HG03108 (cell line): ENCODE measurements around the gene ENTPD5.
A peak's percentile ranks its signal among the peaks of the same experiment; 100 is the strongest.

Experiments
- ATAC-seq: cut with Tn5 transposase; IDR thresholded peaks from one replicate; pipeline ENCODE4 v1.9.1; 2021; ENCODE audit warnings: moderate library complexity; ENCODE audit not compliant: unreplicated experiment

The ENTPD5 gene, protein sequence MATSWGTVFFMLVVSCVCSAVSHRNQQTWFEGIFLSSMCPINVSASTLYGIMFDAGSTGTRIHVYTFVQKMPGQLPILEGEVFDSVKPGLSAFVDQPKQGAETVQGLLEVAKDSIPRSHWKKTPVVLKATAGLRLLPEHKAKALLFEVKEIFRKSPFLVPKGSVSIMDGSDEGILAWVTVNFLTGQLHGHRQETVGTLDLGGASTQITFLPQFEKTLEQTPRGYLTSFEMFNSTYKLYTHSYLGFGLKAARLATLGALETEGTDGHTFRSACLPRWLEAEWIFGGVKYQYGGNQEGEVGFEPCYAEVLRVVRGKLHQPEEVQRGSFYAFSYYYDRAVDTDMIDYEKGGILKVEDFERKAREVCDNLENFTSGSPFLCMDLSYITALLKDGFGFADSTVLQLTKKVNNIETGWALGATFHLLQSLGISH

DNA sequence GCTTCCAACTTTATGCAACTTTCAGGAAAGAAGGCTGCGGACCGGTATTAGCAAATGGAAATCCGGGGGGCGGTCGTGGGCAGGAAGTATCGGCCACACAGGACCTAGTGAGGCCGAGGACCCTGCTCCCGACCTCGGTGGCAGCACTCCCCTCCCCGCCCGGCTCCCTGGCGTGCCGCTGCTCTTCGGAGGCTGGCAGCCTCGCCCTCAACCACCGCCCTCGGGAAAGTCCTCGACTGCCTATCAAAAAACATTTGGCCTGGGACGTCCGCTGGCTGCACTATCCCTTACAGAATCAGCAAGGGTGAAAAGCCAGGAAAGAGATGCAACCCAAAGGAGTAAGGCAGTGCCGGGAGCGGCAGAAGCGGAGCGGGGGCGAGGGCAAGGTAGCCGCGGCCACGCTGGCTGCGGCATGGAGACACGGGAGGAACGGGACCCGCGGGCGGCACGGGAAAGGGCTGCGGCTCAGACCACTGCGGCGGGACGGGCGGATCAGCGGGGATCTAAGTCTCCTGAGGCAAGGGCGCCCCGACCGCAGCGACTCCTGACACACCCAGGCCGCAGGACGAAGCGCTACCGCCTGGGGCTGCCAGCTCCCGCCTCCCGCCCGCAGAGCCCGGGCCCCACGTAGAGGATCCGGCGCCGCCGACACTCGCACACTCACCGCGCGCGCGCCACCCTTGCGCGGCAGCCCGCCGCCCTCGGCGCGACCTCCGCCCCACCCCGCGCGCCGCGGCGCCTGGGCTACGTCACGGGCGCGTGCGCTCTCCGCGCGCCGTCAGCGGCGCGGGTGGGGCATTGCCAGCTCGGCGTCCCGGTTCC lies at the start of gene ENTPD5, which contains the start of gene BBOF1:
ENTPD5 (minus strand) TSS at position 703 of the 822 bp plus-strand sequence. CDS start 31,186 bp downstream, outside the sequence.
BBOF1 (plus strand) TSS at position 764 of the 822 bp plus-strand sequence. CDS start 130 bp downstream, outside the sequence.
- ATAC-seq, result peak; percentile 84

DNA sequence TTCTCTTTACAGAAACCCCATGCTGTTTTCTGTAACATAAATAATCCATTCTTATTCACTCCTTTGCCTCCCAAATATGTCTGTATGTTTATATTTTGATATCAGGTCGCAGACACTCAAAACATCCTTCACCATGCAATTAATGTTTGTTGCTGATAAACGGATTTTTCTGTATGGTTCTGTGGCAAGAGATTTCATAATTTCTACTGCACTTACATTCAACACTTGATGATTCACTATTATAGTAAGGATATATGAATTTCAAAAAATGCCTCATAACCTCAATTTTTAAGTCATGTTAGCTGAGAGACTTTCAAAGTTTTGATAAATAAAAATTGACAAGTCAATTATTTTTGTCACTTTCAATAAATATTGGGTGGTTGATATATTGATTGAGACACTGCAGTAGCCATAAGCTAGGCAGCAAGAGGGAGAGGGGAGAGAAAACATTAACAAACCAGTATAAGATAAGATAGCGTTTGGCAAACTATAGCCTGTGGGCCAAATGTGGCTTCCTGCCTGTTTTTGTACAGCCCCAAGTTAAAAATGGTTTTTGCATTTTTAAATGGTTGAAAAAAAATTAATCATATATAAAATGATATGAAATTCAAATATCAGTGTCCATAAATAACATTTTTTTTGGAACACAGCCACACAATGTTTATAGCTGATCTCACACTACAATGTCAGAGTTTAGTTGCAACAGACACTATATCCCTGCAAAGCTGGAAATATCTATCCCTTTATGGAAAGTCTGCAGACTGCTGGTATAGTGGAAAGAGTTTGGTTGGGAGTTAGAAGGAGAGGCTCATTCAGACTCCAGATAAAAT lies 46.9 kb upstream of the ENTPD5 start:
- ATAC-seq, result no peak

DNA sequence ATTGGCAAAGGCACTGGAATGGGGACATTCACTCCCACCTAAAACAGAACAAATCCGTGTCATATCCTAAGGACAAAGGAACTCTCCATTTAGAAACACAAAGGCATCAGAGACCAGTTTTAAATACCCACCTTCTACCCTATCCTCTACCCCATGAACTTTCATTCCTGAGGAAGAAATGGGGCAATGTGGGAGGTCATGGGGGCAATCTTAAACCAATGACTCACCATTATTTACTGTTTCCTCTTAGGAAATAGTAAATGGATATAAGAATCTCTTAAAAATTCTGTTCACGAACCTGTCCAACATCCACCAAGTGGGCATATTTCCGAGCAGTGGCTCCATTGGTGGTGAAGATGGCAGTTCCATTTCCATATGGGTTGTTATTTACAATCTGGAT lies 45.8 kb upstream of the ENTPD5 start:
- ATAC-seq, result no peak

DNA sequence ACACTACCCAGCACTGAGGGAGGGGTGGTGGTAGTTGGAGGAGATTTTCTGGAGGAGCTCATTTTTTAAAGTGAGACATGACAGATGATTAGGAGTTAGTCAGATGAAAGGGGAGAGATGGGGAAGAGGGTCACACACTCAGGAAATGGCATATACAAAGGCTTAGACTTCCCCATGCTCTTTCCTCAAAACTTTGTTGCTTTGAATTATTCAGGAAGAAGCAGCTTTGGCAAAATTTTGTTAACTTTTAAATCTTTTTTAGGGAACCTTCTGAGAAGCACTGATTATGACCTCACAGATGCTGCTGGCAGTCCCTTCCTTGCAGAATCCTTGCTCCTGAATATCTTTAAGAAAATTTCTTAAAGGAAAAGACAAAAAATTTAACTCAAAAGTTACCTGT lies 45.3 kb upstream of the ENTPD5 start:
- no peak for ATAC-seq

DNA sequence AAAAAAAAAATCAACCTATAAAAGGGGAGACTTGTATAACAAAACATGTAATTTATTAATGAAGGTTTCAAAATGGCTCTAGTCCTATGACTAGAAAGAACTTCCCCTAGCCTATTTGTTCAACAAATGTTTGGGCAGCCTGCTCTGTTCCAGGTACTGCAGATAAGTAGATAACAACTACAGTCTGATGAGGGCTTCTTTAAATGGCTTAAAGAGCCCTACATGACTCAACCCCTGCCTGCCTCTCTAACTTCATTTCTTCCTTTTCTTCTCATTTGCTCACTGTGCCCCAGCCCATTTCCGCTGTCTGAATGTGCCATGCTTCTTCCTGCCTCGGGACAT lies 43.7 kb upstream of the ENTPD5 start:
- ATAC-seq, result no peak

DNA sequence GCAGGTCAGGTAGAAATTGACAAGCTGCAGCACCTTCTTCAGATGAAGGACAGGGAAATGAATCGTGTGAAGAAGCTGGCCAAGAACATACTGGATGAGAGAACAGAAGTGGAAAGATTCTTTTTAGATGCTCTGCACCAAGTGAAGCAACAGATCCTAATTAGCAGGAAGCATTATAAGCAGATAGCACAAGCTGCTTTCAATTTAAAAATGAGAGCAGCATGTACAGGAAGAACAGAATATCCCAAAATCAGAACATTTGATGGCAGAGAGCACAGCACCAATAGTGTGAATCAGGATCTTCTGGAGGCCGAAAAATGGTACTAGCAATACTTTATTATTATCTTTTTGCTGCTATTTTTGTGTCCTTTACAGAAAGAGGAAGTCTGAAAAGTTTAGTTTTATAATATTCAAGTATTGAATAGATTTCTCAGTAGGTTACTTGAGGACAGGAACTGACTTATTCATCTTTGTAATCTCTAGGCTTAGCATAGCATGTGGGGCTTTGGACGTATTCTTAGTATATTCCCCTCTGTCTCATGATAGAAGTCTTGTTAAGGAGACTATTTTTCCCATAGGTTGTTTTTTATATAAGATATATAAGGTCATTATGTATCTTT lies 30.9 kb upstream of the ENTPD5 start:
- no peak for ATAC-seq

DNA sequence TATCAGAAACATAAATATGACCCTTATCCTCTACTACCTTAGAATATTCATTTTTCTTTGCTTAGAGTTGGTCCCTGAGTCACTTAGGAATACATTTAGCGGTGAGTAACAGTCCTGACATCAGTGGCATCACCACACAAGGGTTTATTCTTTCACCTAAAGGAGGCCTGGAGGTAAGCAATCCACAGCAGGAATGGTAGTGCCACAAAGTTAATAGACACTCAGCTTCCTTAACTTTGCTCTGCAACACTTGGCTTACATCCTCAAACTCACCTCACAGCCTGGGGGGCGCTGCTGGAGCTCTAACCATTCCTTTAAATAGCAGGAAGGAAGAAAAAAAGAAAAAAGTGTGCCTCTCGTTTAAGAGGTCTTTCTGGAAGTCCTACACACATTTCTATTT lies 29.2 kb upstream of the ENTPD5 start:
- no peak for ATAC-seq

DNA sequence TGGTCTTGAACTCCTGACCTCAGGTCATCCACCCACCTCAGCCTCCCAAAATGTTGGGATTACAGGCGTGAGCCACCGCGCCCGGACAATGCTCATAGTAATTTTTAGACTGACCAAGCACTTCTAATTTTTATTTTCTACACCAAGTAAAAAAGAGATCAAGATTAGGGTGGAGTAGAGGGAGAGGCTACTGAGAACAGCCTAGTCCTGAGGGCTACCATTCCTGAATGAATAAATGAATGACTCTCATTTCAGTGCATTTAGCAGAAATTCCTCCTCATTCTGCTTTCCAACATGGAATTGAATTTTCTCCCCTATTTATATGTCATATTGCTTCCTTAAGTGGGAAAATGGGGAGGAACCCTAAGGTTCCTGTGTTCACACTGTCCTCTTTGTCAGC lies 26.4 kb upstream of the ENTPD5 start:
- ATAC-seq, result no peak

DNA sequence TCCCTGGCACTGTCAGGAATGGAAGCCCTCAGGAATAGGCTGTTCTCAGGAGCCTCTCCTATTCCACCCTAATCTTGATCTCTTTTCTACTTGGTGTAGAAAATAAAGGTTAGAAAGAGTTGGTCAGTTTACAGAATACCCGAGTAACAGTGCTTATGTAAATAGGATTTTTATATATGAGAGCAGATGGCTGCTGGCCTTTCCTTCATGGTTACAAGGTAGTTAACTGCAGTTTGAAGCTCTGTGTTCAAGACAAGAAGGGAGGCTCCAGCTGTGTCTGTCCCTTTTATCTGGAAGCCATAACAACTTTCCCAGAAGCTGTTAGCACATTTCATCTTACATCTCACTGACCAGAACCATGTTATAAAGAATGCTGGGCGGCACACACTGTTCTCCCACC lies 23.2 kb upstream of the ENTPD5 start:
- ATAC-seq, result no peak

DNA sequence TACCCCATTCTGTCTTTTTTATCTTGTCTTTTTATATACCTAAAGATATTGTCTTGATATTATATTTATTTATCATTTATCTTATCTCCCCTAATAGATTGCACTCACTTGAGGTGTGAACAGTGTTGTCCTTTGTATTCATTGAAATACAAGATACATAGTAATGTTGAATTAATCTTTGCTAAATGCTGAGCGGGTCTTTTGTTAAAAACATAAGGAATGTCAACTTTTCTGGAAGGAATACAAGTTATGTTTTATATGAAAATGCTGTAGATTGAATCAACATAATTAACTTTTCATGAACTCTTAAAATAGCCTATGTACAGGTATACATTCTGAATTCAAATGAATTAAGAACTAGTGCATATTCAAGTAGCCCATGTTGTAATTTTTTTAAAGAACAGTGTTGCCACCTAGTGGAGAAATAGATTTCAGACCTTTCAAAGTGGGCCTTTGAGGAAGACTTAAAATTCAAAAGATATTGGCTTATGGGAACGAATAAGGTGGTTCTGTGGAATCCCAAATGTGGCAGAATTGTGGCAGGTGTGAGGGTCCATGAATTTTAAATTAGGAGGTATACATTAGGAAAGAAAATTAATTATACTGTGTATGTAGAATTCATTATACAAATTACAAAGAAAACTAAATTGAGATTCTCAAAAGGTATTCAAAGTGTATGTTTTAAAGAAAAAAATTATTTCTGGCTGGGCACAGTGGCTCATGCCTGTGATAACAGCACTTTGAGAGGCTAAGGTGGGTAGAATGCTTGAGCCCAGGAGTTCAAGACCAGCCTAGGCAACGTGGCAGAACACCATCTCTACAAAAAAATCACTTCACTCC lies 19.2 kb upstream of the ENTPD5 start:
- ATAC-seq, result no peak

DNA sequence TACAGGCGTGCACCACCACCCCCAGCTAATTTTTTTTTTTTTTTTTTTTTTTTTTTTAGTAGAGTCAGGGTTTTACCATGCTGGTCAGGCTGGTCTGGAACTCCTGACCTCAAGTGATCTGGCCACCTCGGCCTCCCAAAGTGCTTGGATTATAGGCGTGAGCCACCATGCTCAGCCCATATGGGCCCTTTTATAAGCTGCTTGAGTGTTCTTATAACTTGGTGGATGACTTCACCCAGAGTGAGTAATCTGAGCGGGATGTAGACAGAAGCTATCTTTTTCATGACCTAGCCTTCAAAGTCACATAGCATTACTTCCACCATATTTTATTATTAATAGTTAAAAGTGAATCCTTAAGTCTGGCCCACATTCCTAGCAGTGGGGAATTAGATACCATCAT lies 16.5 kb upstream of the ENTPD5 start:
- no peak for ATAC-seq

DNA sequence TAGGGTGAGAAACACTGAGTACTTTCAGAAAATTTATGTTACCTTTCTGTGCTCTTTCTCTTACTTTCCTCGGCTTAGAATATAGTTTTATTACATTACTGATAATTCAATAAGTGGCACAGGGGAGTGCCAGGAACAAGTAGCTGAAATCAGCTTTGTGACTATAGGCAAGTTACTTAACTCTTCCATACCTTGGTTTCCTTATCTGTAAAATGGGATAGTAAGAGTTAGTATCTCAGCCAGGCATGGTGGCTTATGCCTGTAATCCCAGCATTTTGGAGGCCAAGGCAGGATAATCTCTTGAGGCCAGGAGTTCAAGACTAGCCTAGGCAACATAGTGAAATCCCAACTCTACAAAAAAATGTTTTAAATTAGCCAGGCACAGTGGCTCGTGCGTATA lies 15.5 kb upstream of the ENTPD5 start:
- ATAC-seq, result no peak

DNA sequence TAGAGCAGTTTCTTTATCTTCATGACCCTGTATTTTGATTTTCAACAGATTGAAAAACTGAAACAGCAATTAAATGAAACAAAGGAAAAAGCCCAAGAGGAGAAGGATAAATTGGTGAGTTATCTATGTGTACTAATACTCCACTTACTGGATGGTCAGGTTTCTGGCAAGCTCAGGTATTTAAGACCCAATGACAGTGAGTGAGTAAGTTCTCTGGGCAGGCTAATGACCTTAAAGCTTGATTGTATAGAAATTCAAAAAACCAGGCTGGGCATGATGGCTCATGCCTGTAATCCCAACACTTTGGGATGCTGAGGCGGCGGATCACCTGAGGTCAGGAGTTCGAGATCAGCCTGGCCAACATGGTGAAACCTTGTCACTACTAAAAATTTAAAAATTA lies 10.0 kb upstream of the ENTPD5 start:
- no peak for ATAC-seq

DNA sequence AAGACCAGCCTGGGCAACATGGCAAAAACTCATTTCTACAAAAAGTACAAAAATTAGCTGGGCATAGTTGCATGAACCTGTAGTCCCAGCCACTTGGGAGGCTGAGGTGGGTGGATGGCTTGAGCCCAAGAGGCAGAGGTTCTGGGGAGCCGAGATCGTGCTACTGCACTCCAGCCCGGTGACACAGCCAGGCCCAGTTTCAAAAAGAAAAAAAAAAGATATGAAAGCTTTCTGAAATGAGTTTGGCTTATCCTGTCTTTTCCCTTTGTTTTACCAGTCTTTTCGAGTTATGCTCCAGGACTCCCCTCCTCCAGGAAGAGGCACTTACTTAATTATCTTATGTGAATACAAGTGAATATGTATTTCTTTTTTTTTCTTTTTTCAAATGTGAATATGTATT lies 3.3 kb upstream of the ENTPD5 start:
- ATAC-seq, result no peak

DNA sequence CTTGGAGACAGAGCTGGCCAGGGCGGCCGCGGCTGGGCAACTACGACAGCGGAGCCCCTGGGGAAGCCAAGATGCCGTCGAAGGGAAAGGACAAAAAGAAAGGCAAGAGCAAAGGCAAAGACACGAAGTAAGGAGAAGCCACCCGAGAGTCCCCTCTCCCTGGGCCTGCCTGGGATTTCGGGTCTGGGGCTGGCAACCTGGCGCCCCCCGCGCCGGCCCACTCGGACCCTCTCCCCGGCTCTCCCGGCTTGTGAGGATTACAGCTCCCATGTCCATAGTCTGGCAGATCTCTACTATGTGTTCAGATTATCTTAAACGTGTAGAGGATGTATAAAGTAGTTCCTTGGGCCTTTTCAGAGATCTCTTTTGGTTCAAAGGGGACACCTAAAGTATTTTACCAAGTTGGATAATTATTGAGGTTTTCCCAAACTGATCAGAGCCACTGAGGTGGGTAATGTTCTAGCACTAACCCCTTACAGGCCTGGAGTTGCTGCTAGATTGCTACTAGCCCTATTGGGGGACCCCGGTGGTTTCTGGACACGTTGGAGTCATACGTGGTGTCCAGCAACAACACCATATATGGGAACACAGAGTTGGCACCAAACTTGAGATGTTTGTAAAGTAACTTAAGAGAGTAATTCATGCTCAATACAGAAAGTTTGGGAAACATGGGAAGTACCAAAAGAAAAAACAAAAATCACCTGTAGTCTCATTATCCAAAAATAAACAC lies 485 bp upstream of the ENTPD5 start:
- no peak for ATAC-seq

DNA sequence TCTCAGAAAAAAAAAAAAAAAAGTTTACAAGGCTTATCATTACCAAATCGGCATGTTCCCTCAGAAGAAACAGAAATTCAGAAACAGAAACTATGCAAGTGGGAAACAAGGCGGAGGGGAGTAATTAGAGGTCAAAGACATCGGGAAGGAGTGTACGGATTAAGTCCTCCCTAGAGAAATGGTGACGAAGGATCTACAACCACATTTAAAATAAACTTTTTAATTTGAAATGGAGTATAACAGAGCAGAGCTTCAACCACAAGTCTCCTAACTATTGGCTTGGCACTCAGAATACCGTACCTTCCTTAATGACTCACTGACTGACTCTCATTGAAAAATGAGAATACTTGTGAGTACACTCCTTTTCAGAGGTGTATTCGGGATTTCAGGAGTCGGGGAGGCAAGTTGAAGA lies 908 bp downstream of the ENTPD5 start:
- peak; percentile 14 for ATAC-seq

DNA sequence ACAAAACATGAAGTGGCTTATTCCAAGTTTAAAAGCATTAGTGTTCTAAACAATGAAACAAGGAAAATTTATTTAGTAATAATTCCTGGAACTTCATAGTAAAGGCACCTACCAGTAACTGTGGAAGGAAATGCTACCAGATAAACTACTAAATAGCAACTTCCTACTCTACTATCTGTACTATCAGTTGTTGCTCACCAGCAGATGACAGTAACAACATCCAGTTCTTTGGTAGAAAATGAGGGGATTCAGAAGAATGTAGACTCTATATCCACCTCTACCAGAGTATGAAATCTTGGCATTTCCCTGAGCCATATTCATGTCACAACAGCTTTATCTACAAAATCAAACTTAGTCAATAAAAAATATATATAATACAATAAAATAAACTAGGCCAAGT lies 3.1 kb downstream of the ENTPD5 start:
- ATAC-seq, result no peak

DNA sequence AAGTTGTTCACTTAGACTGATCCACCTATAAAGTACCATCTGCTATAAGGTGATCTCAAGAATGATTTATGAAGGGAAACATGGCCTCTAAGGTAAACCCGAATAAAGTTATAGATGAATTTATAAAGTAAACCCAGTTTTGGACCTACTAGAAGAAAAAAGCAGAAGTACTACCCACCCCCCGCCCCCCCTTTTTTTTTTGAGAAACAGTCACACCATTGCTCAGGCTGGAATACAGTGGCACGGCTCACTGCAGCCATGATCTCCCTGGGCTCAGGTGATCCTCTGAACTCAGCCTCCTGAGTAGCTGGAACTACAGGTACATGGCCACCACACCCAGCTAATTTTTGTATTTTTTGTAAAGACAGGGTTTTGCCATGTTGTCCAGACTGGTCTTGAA lies 3.9 kb downstream of the ENTPD5 start:
- ATAC-seq, result no peak

DNA sequence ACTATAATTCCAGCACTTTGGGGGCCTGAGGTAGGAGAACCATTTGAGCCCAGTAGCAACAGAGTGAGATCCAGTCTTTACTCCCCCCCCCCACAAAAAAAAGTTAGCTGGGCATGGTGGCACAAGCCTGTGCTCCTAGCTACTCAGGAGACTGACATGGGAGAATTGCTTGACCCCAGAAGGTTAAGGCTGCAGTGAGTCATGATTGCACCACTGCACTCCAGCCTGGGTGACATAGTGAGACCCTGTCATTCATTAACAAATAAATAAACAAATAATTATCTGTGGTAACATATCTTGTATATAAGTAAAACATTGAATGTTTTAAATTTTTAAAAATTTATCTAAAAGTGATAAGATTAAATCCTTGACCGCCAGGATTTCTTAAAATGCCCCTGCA lies 4.8 kb downstream of the ENTPD5 start:
- ATAC-seq, result no peak
